Measurements from ENCODE around the gene DENND4A.

DENND4A gene

DNA sequence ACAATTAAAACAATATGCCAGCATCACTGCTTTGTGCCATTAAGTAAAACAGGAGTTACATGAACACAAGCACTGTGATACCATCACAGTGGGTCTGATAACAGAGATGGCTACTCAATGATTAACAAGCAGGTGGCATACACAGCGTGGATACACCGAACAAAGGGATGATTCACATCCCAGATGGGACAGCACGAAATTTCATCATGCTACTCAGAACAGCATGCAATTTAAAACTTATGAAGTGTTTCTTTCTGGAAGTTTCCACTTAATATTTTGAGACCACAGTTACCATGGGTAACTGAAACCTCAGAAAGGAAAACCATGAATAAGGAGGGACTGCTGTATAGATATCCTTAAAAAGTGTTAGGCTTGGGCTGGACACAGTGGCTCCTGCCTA is 125.8 kb downstream of the DENND4A start:
- DNase-seq (ENCODE audit: low read depth): no peak

- DNase-seq (ENCODE audit: low read depth): no peak
These were observed 128.6 kb downstream of the DENND4A start for GRCh38 chr15:65663521-65663920.

GRCh38 chr15:65660927-65661326 is 131.2 kb downstream of the DENND4A start:
- no peak for DNase-seq (ENCODE audit: low read depth)

GRCh38 chr15:65659502-65660052 is 132.5 kb downstream of the DENND4A start:
- DNase-seq (ENCODE audit: low read depth): no peak

DNA sequence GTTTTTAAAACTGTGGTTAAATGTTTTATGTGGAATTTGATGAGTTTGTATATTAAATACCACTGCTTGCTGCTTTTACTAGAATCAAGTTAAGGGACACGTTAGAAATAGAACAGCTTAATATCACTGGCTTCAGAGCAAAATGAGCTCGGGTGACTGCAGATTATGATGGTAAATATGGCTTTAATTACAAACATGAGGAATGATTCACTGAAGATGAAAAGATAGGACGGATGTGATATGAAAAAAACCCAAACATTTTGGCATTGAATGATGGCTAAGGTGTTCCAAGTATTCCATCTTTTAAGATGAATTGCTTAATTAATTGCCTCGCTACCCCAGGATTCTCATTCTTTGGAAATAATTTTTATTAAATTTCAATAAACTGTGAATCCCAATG is 136.6 kb downstream of the DENND4A start:
- no peak for DNase-seq (ENCODE audit: low read depth)

- no peak for DNase-seq (ENCODE audit: low read depth)
These were observed 137.1 kb downstream of the DENND4A start for GRCh38 chr15:65655026-65655425.

DNA sequence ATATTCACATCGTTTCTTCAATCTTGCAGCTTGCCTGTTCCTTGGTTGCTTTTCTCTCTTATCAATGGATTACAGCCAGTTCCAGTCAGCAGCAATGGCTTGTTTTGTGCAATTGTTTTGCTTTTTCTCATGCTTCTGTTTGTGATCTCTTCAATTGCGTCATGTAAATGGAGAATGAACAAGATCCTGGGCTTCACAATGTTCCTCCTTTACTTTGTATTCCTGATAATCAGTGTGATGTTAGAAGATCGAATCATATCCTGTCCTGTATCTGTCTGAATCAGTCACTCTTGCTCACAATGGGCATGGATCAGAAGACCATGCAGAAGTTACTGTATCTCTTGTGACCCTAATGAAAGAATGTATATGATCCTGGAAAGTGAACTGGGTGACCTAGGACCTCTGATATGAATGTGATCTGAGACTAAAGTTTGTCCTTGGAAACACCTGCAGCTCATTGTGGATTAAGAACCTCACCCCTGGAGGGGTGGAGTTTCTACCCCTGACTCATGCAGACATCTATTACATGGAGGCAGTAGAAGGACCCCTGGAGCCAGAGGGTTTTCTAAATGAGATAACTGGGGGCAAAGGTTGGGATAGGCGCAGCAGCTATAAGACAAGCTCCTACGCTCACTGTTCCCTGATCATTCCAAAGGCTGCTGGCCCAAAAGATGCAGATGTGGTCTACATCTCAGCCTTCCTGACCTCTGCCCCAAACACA is 138.1 kb downstream of the DENND4A start:
- no peak for DNase-seq (ENCODE audit: low read depth)

DNA sequence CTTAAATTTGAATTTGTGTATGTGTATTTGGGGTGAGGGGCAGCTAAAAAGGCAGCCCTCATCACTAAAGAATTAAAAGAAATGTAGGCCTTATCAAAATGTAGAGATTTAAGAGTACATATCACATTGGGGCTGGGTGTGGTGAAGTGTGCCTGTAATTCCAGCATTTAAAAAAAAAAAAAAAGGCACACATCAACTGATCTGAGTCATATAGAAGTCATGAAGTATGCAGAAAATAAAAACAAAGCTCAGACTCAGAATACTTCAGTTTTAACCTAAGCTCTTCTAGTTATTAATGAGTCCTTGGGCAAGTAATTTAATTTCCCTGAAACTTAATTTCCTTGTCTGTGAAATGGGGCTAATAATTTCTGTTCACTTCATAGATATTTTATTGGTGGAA is 138.8 kb downstream of the DENND4A start:
- no peak for DNase-seq (ENCODE audit: low read depth)

GRCh38 chr15:65651831-65652749 is 140.0 kb downstream of the DENND4A start:
- DNase-seq (ENCODE audit: low read depth): no peak

DNA sequence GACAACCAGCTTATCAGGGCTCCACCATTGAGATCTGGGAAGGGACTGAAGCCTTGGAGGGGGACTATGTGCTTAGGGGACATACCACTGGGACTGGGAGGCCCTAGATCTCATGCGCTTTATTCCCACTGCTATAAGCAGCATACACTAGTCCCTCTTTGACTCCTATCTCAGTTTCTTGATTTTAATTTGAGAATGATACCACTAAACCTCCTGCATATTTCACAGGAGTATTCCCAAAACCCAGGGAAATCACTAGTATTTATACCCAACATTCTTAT is 141.1 kb downstream of the DENND4A start:
- DNase-seq (ENCODE audit: low read depth): no peak

GRCh38 chr15:65650312-65651041 is 141.6 kb downstream of the DENND4A start:
- no peak for DNase-seq (ENCODE audit: low read depth)

GRCh38 chr15:65646486-65646885 is 145.6 kb downstream of the DENND4A start:
- DNase-seq (ENCODE audit: low read depth): no peak

GRCh38 chr15:65645392-65645791 is 146.7 kb downstream of the DENND4A start:
- DNase-seq (ENCODE audit: low read depth): no peak

DNA sequence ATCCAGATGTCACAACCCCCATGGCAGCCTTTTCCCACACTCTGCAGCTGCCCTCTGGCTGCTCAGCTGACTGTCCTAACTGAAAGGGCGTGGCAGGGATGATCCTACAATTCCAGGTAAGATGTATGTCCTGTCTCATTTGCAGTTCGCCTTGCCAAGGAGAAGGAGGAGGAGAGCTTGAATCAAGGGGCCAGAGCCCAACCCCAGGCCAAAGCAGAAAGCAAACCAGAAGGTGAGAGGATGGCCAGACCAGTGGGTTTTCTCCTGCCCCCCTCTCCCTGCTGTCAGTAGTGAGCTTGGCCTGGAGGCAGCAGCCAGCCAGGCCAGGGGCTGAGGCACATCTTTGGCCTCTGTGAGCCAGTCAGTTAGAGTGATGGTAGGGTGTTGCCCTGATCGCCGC is 147.8 kb downstream of the DENND4A start:
- no peak for DNase-seq (ENCODE audit: low read depth)

DNA sequence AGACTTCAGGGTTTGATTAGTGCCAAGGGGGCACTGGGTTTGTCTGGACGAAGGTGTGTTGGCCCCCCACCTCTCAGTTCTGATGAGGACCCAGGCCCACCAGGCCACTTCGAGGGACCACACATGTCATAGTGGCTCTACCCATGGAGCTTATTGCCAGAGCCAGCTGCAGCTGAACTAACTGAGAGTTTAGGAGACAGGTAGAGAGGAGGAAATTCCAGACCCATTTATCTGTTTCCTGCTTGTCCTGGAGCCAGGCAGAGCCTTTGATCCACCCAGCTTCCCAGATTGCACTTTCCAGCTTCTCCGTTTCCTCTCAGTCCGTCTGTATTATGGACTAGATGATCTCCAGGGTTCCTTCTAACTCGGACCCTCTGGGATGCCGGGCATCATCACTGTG is 149.5 kb downstream of the DENND4A start:
- DNase-seq (ENCODE audit: low read depth): no peak

- DNase-seq (ENCODE audit: low read depth): no peak
These were observed 150.2 kb downstream of the DENND4A start for GRCh38 chr15:65641768-65642475.

GRCh38 chr15:65639509-65639908 is 152.6 kb downstream of the DENND4A start:
- no peak for DNase-seq (ENCODE audit: low read depth)

DNA sequence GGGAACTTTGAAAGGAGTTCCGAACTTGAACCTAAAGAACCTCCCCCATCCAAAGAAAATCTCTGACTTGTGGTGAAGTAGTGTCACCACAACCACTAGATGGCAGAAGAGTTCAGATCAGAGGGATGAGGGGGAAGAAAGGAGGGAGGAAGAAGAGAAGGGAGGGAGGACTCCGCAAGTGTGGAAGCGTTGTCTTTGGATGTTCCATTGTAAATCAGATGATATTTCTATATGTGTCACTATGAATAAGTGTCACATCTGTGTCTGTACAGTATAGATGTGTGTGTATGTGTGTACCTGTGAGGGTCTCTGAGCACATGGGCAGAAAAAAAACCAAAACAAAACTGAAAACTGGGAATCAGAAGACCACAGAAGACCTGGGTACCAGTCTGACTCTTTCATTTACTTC is 153.4 kb downstream of the DENND4A start:
- peak; percentile 1 for DNase-seq (ENCODE audit: low read depth)

DNA sequence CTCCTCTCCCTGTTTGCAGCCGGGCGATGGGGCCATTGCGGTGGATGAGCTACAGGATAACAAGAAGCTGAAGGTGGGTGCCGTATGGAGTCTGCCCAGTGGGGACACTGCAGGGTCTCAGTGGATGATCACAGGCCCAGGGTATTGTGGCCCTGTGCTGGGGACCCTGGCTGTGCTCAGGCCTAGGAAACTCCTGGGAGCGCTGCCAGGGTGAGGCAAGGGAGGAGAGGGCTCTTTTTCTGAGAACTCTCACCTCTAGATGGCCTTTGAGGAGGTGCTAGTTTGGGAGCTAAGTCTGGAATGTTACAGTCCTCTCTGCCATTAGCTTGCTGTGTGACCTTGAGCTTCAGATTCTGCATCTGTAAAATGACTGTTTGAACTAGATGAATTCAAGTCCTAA is 154.0 kb downstream of the DENND4A start:
- no peak for DNase-seq (ENCODE audit: low read depth)

GRCh38 chr15:65634356-65634755 is 157.7 kb downstream of the DENND4A start:
- DNase-seq (ENCODE audit: low read depth): no peak

DNA sequence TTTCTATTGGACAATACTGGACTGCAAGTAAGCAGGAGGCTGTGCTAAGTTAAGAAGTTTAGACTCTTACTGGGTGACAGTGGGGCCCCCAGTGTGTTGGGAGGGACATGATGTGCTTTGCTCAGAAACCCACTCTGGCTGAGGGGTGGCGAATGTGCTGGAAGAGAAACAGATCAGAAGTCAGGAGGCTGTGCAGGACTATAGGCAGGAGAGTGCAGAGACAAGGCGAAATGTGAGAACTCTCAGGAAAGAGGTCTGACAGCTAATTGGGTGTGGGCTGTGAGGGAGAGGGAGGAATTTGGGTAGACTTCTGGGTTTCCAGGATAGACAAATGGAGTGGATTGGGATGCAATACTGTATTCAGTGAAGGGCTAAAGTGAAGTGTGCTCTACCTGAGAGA is 158.3 kb downstream of the DENND4A start:
- DNase-seq (ENCODE audit: low read depth): no peak

DNA sequence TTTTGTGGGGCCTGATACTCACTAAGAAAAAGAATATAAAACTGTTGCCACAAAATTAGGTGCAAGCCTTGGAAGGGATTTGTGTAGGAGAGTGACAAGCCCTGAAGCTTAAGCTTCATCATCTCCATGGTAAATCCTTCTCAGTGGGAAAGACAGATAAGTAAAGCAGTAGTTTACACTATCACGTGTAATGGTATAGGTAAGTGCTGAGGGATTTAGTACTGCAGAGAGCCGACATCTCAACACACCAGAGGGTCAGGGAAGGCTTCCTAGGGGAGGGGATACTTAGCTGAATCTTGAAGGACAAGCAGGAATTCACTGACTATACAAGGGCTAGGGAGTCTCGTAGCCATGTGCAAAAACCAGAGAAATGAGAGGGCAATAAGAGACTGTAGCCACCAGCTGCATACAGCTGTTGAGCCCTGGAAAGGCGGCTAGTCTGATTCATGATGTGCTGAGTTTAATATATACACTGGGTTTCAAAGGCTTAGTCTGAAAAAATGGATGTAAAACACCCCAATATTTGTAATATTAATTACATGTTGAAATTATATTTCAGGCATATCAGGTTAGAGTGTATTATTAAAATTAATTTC is 159.2 kb downstream of the DENND4A start:
- no peak for DNase-seq (ENCODE audit: low read depth)

Data from stimulated activated CD8-positive, alpha-beta memory T cell treated with anti-CD3 and anti-CD28 coated beads, Interleukin-12 subunit alpha, Interleukin-12 subunit beta, amount 100 ng/mL, for 1 hour (primary cell).